RWPE1 (cell line): ENCODE data around the gene TTC32.

Experiments
- CTCF ChIA-PET: fragments of 350-600 bp; sonication (Branson Sonifier 250); formaldehyde crosslinking; extraction: SDS; loops from one replicate; lab custom pipeline; 2021; lab: Yijun Ruan, JAX
- POLR2A ChIA-PET: fragments of 400-600 bp; formaldehyde crosslinking; extraction: SDS; loops from one replicate; lab custom pipeline; 2020; ENCODE audit warnings: antibody characterized with exemption; ENCODE audit not compliant: low non-redundant PET; lab: Yijun Ruan, JAX
- DNase-seq: peaks from one replicate; pipeline ENCODE4 v3.0.0; 2012; ENCODE audit warnings: low spot score
- H3K27ac ChIP-seq: fragments of 450-650 bp; 2 replicates; pipeline ENCODE4 v1.5.1; 2017
- CTCF ChIP-seq: fragments of 450-650 bp; conservative IDR thresholded peaks from 2 replicates; pipeline ENCODE4 v1.5.1; 2017; ENCODE audit warnings: low read depth, mild to moderate bottlenecking

The TTC32 gene

GRCh38 chr2:19916385-19916950, 14.7 kb upstream of the TTC32 start:
- POLR2A ChIA-PET: interaction anchor here (0.6 kb wide), 1 partner anchor 15 kb away, joined by 4 read pairs; the partner anchor contains the start of gene TTC32
- CTCF ChIA-PET: interaction anchor here (0.6 kb wide), 1 partner anchor 275 kb away, joined by 3 read pairs; no protein-coding TSS in a partner anchor
- DNase-seq: no peak
- peak overlapping the region; percentile 27; the same call in 1 of the 2 replicates for H3K27ac ChIP-seq
- TF ChIP-seq CTCF: no peak

GRCh38 chr2:19914266-19914975, 12.6 kb upstream of the TTC32 start:
- no peak for DNase-seq
- POLR2A ChIA-PET: no interaction called here
- TF ChIP-seq CTCF: no peak
- CTCF ChIA-PET: no interaction called here
- H3K27ac ChIP-seq: no peak overlapping the region

GRCh38 chr2:19911808-19912509, 10.2 kb upstream of the TTC32 start:
- POLR2A ChIA-PET: interaction anchor here (0.5 kb wide), 1 partner anchor 75 kb away, joined by 4 read pairs; no protein-coding TSS in a partner anchor
- peak; percentile 86 for DNase-seq
- no peak overlapping the region for H3K27ac ChIP-seq
- CTCF ChIA-PET: interaction anchor here (0.5 to 0.7 kb wide), 4 partner anchors 12 to 1997 kb away, joined by 3 to 4 read pairs (median 3); no protein-coding TSS in a partner anchor
- TF ChIP-seq CTCF: no peak

- no peak for TF ChIP-seq CTCF
- no peak for DNase-seq
- ChIA-PET CTCF (interaction anchor here (0.6 kb wide), 1 partner anchor 590 kb away, joined by 5 read pairs; no protein-coding TSS in a partner anchor), POLR2A (no interaction called here)
- H3K27ac ChIP-seq: peak overlapping the region; percentile 94
These were observed 495 bp upstream of the TTC32 start for GRCh38 chr2:19902216-19902740.

- H3K27ac ChIP-seq: peak overlapping the region; percentile 94
- CTCF ChIA-PET: interaction anchor here (0.5 kb wide), 1 partner anchor 1980 kb away, joined by 3 read pairs; no protein-coding TSS in a partner anchor
- no peak for TF ChIP-seq CTCF
- DNase-seq: no peak
- POLR2A ChIA-PET: no interaction called here
These were observed 797 bp downstream of the TTC32 start for GRCh38 chr2:19900931-19901441.
